Fibroblast of pulmonary artery (primary cell): ENCODE results near the gene WDR19.

ENCODE experiments used
- DNase-seq: peaks from one replicate; pipeline ENCODE4 v3.0.0-alpha.2; 2010; ENCODE audit warnings: low read depth
- H3K4me3 ChIP-seq: replicated peaks from 2 replicates; pipeline ENCODE4 v1.5.1; 2011; ENCODE audit warnings: low read depth, mild to moderate bottlenecking, control low read depth, low read length, moderate library complexity
- CTCF ChIP-seq: IDR thresholded peaks from 2 replicates; pipeline ENCODE4 v1.5.1; 2011; ENCODE audit warnings: mild to moderate bottlenecking, control low read depth, low read length, inconsistent platforms; ENCODE audit errors: missing control alignments

The WDR19 gene

DNA sequence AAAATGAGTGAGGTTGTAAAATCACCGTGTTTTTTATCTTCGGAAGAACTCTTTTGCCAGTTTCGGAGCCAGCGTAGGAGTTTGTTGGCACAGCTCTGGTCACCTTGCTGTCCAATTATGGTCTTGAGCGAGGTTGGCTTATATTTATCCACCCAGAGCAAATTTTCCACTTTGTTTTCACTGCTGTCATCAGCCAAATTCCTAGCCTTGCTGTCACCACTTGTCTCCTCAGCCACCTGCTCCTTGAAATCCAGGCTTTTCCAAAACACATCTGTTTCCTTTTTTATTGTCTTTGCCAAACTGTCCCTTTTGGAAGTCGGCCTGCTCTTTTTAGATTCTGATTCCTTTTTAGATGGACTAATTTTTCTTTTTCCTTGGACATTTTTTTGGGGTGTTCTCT, 126.3 kb downstream of the WDR19 start:
- no peak overlapping the region for H3K4me3 ChIP-seq
- no peak for TF ChIP-seq CTCF
- DNase-seq, result no peak

DNA sequence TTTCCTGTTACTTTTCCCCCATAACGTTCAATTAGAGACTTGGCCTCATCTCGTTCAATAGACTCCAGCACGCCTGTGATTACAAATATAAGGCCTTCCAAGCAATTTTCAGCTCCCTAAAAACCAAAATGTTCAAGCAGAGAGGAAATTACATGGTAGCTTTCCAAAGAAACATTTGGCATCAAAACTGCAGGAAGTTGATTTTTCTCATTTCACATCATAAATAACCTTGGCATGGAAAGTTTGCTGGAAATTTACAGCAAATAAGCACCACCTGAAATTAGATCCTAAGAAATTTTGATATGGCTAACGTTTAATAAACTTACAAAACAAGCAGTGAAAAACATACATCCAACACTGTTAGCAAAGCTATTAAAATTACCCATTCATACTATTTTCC, 130.5 kb downstream of the WDR19 start:
- DNase-seq, result peak; percentile 17
- H3K4me3 ChIP-seq, result no peak overlapping the region
- no peak for TF ChIP-seq CTCF

GRCh38 chr4:39319676-39320075, 137.3 kb downstream of the WDR19 start:
- peak; percentile 92 for DNase-seq

GRCh38 chr4:39320381-39321115, 138.2 kb downstream of the WDR19 start:
- no peak for TF ChIP-seq CTCF
- H3K4me3 ChIP-seq, result no peak overlapping the region
- peak; percentile 31 for DNase-seq

More at GRCh38 chr4:39319676-39320075, 137.3 kb downstream of the WDR19 start:
- no peak for TF ChIP-seq CTCF
- H3K4me3 ChIP-seq, result no peak overlapping the region

GRCh38 chr4:39323821-39324220, 141.5 kb downstream of the WDR19 start:
- DNase-seq, result peak; percentile 27
- H3K4me3 ChIP-seq, result no peak overlapping the region
- TF ChIP-seq CTCF, result no peak

- TF ChIP-seq CTCF, result no peak
- peak; percentile 38 for DNase-seq
- H3K4me3 ChIP-seq, result no peak overlapping the region
Observed at GRCh38 chr4:39324446-39324845, 142.1 kb downstream of the WDR19 start.

DNA sequence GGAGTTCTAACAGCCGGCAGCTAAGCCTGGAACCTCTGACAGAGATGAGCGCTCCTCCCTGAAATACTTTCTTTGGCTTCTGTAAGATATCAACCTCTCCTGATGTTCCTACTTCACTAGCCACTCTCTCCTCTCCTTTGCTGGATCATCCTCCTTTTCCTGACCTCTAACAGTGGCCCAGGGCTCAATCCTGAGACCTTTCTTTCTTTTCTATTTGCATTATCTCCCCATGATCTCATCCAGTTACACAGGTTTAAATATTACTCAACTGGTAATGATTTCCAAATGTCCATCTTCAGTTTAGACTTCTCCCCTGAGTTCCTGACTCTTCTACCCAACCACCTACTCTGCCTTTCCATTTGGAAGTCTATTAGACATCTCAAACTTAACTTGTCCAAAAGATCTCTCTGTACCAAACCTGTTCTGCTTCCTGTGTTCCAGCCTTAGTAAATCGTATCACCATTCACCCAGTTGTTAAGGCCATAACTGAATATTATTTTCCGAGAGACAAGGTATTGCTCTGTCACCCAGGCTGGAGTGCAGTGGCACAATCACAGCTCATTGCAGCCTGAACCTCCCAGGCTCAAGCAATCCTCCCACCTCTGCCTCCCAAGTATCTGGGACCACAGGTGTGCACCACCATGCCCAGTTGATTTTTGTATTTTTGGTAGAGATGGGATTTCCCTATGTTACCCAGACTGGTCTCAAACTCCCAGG, 142.7 kb downstream of the WDR19 start:
- no peak overlapping the region for H3K4me3 ChIP-seq
- no peak for TF ChIP-seq CTCF
- DNase-seq, result no peak
